Mucosa of descending colon (tissue), 3 donors: ENCODE measurements around the gene PDZRN4. TPM values are rescaled to one million over a fixed set of nuclear protein-coding genes. Genes with fewer than 3 reads are reported as not detected.

Experiments
- ATAC-seq: fragments of 200-7000 bp; cut with Tn5 transposase; one replicate; pipeline ENCODE4 v1.9.1; 2020; ENCODE audit warnings: mild to moderate bottlenecking, moderate library complexity
- DNase-seq, 3 donors: peaks; one replicate each; pipeline ENCODE4 v3.0.0-alpha.2; 2020
- H3K36me3 ChIP-seq: fragments of 200-600 bp; one replicate; pipeline ENCODE4 v1.8.0; 2021; ENCODE audit warnings: low read depth, mild to moderate bottlenecking
- H3K4me1 ChIP-seq: fragments of 200-600 bp; one replicate; pipeline ENCODE4 v1.8.0; 2021; ENCODE audit warnings: low read depth, mild to moderate bottlenecking
- H3K4me3 ChIP-seq: fragments of 200-600 bp; one replicate; pipeline ENCODE4 v1.8.0; 2021; ENCODE audit warnings: mild to moderate bottlenecking
- H3K9me3 ChIP-seq: fragments of 200-600 bp; one replicate; pipeline ENCODE4 v1.8.0; 2021; ENCODE audit warnings: mild to moderate bottlenecking
- intact Hi-C, 2 donors: fragments of 100-400 bp; cut with DNase I in 1 of 2; cut with micrococcal nuclease in 1 of 2; formaldehyde crosslinking; loops; one replicate each; pipeline versions ENCODE4 v1.11.0 to v1.11.1; 2022; cut with DNase I, micrococcal nuclease
- total RNA-seq, 3 donors: library from RNA; stranded (reverse); fragmentation: NEBNext Ultra II Directional in 2 of 3; extraction: Animal tissue kit (Norgen Biotek cat#: 25700) in 2 of 3; gene quantifications; one replicate each; pipeline versions ENCODE4 v1.2.1 to v1.2.4, GENCODE V29; 2021 to 2023
- TF ChIP-seq, protein P1 (sequence below): fragments of 200-600 bp; IDR thresholded peaks from one replicate; pipeline ENCODE4 v1.8.0; 2022; ENCODE audit warnings: antibody characterized with exemption, mild to moderate bottlenecking
- donor health status: DM: no; HTN: no; CAD: no; lungs with moderate emphysema.
- donor health status: DM: no; HTN: no; CAD: no.
- donor health status: DM: no; HTN: yes; CAD: no.

The PDZRN4 gene
- total RNA-seq, 3 donors from 2014 or later, result 0.78 to 46.9 (median 2.0) TPM

DNA sequence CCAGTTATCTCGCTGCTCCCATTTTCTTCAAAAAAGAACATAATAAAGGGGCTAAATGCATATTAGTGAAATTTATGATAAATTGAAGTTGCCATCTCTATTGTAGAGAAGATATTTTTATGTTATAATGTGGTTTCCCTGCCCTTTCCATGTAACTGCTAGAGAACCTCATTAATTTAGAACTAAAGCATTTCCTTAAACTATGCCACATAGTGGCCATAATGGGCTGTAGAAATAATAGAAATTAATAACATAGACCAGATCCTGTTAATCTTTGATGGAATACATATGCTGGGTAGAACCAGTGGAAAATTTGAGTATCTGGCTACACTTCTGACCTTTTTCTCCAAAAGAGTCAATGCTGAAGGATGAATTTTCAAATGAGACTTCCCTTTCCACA is 376.7 kb downstream of the PDZRN4 start:
- no peaks in the 10 kb centered on the region for H3K9me3 ChIP-seq
- H3K4me3 ChIP-seq, result no peak overlapping the region
- TF ChIP-seq, protein P1, sequence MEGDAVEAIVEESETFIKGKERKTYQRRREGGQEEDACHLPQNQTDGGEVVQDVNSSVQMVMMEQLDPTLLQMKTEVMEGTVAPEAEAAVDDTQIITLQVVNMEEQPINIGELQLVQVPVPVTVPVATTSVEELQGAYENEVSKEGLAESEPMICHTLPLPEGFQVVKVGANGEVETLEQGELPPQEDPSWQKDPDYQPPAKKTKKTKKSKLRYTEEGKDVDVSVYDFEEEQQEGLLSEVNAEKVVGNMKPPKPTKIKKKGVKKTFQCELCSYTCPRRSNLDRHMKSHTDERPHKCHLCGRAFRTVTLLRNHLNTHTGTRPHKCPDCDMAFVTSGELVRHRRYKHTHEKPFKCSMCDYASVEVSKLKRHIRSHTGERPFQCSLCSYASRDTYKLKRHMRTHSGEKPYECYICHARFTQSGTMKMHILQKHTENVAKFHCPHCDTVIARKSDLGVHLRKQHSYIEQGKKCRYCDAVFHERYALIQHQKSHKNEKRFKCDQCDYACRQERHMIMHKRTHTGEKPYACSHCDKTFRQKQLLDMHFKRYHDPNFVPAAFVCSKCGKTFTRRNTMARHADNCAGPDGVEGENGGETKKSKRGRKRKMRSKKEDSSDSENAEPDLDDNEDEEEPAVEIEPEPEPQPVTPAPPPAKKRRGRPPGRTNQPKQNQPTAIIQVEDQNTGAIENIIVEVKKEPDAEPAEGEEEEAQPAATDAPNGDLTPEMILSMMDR, result no peak
- H3K4me1 ChIP-seq, result no peaks in the 10 kb centered on the region
- intact Hi-C loops, result no loop called here
- no peak for ATAC-seq
- no peaks in the 10 kb centered on the region for H3K36me3 ChIP-seq
- no peak for DNase-seq

DNA sequence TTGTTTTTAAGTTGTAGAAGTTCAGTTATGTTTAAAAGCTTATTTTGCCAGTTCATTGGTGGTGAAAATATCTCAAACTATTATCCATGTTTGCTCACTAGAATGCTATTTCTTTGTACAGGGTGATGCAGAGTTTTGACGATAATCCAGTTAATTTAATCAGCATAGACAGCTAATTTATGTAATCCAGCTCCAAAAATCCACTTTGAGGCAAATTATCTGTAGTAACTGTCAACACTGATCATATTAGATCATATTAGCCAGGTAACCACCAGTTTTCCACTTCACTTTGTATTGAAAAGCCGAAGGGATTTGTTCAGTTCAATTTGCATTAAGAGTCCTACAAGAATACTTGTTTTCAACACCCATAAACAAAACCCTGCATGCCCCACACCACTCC is 378.6 kb downstream of the PDZRN4 start:
- DNase-seq (no peak), ATAC-seq (no peak)
- no peaks in the 10 kb centered on the region for H3K36me3 ChIP-seq
- TF ChIP-seq, protein P1, result no peak
- H3K9me3 ChIP-seq, result no peaks in the 10 kb centered on the region
- intact Hi-C loops, result no loop called here
- H3K4me3 ChIP-seq, result no peak overlapping the region
- H3K4me1 ChIP-seq, result no peaks in the 10 kb centered on the region

DNA sequence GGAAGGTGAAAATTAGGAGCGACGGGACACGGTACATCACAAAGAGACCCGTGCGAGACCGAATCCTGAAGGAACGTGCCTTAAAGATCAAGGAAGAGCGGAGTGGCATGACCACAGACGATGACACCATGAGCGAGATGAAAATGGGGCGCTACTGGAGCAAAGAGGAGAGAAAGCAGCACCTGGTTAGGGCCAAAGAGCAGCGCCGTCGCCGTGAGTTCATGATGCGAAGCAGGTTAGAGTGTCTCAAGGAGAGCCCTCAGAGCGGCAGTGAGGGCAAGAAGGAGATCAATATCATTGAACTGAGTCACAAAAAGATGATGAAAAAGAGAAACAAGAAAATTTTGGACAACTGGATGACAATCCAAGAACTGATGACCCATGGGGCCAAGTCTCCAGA is 385.3 kb downstream of the PDZRN4 start:
- no peak for DNase-seq
- TF ChIP-seq, protein P1, result no peak
- H3K9me3 ChIP-seq, result no peaks in the 10 kb centered on the region
- no peaks in the 10 kb centered on the region for H3K4me1 ChIP-seq
- intact Hi-C loops, result no loop called here
- no peak overlapping the region for H3K4me3 ChIP-seq
- no peaks in the 10 kb centered on the region for H3K36me3 ChIP-seq
- no peak for ATAC-seq

DNA sequence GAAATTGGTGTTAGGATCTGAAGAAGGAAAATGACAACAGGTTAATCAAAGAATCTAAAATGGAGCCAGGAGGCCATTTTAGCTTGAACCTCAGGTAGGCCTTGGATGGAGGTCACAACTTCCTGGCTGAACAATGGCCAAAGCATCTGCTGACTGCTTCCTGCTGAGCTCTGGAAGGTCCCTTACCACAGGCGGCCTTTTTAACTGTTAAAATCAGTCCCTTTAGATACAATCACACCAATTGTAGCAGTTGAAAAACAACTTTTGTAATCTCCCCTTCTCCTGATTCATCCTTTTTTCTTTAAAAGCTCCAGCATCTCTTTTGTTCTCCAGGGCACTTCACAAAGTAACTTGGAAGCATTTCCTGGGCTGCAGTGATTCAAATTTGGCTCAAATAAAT is 388.8 kb downstream of the PDZRN4 start:
- TF ChIP-seq, protein P1, result no peak
- Histone ChIP-seq H3K36me3 (no peaks in the 10 kb centered on the region), H3K9me3 (no peaks in the 10 kb centered on the region), H3K4me3 (no peak overlapping the region), H3K4me1 (no peaks in the 10 kb centered on the region)
- no peak for DNase-seq
- intact Hi-C loops, result no loop called here
- no peak for ATAC-seq

DNA sequence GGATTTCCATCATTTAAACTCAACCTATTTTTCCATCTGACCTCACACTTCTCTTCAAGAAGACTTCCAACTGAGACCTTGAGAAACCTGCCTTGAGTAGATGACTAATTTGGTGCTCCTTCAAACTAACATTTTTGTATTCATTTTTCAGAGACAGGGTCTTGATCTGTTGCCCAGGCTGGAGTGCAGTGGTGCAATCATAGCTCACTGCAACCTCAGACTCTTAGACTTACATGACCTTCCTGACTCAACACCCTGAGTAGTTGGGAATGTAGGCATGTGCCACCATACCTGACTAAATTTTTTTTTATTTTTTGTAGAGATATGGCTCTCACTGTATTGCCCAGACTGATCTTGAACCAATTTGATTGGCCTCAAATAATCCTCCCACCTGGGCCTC is 389.9 kb downstream of the PDZRN4 start:
- Histone ChIP-seq H3K4me1 (no peaks in the 10 kb centered on the region), H3K36me3 (no peaks in the 10 kb centered on the region), H3K9me3 (no peaks in the 10 kb centered on the region), H3K4me3 (no peak overlapping the region)
- DNase-seq, result no peak
- ATAC-seq, result no peak
- intact Hi-C loops, result no loop called here
- TF ChIP-seq, protein P1, result no peak

DNA sequence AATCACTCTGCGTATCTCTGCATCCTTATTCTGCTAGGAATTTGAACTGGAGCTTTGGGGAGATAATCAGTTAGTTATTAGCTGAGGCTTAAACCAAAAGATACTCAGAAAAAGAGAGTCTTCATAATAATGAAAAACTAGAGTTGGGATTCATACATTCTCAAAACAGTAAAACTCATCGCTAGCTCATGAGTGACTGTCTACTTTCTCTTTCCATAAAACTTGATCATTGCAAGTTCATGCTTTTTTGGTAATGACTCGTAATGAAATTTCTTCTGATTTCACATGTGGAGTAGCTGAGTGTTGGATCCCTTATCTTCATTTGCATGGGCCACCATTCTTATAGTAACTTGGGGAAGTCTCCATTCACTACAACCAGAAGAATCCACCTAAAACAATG is 397.7 kb downstream of the PDZRN4 start:
- Histone ChIP-seq H3K4me1 (no peaks in the 10 kb centered on the region), H3K9me3 (no peaks in the 10 kb centered on the region), H3K36me3 (no peaks in the 10 kb centered on the region), H3K4me3 (no peak overlapping the region)
- TF ChIP-seq, protein P1, result no peak
- ATAC-seq (no peak), DNase-seq (no peak)
- intact Hi-C loops, result no loop called here
